NCI-H2081 (cell line): ENCODE data around the gene RPTOR.
A peak's percentile ranks its signal among the peaks of the same experiment; 100 is the strongest.
"Not testable (repeated sequence)": the region's sequence is repeated elsewhere in the genome, so short reads cannot be mapped to it uniquely, and the experiment has no call there.

Experiments used
- DNase-seq, 2 experiments: peaks; one replicate each; lab custom pipeline; 2025; lab: John Stamatoyannopoulos, UW

RPTOR gene

GRCh38 chr17:80720610-80721577, 176.3 kb downstream of the RPTOR start:
- DNase-seq = no peak

GRCh38 chr17:80722661-80723060, 178.0 kb downstream of the RPTOR start:
- no peak for DNase-seq

GRCh38 chr17:80724775-80725266, 180.2 kb downstream of the RPTOR start:
- no peak for DNase-seq

- DNase-seq = no peak
Measured at GRCh38 chr17:80725517-80725916, 180.9 kb downstream of the RPTOR start.

- DNase-seq = no peak
Measured at GRCh38 chr17:80726558-80727408, 182.1 kb downstream of the RPTOR start.

GRCh38 chr17:80727409-80727755, 182.7 kb downstream of the RPTOR start:
- DNase-seq = no peak

- no peak for DNase-seq
Measured at GRCh38 chr17:80729016-80729415, 184.4 kb downstream of the RPTOR start.

GRCh38 chr17:80729761-80730160, 185.1 kb downstream of the RPTOR start:
- no peak for DNase-seq

GRCh38 chr17:80730739-80731138, 186.1 kb downstream of the RPTOR start:
- DNase-seq = no peak

- DNase-seq = no peak
Measured at GRCh38 chr17:80731323-80731722, 186.7 kb downstream of the RPTOR start.

GRCh38 chr17:80732268-80732667, 187.6 kb downstream of the RPTOR start:
- no peak for DNase-seq

- DNase-seq = peak in 1 of 2 experiments; percentile 30
Measured at GRCh38 chr17:80737106-80738019, 192.7 kb downstream of the RPTOR start.

- DNase-seq = no peak
Measured at GRCh38 chr17:80738020-80738808, 193.6 kb downstream of the RPTOR start.

GRCh38 chr17:80738987-80739730, 194.5 kb downstream of the RPTOR start:
- DNase-seq = no peak

- no peak for DNase-seq
Measured at GRCh38 chr17:80740141-80740540, 195.5 kb downstream of the RPTOR start.

GRCh38 chr17:80742091-80742490, 197.5 kb downstream of the RPTOR start:
- DNase-seq = no peak

- DNase-seq = no peak
Measured at GRCh38 chr17:80742581-80743180, 198.0 kb downstream of the RPTOR start.

- no peak for DNase-seq
Measured at GRCh38 chr17:80743181-80743771, 198.6 kb downstream of the RPTOR start.

- DNase-seq = not testable (repeated sequence)
Measured at GRCh38 chr17:80743973-80744372, 199.3 kb downstream of the RPTOR start.
